H1 (cell line): ENCODE measurements around the gene DCAF6. TPM values are rescaled to one million over a fixed set of nuclear protein-coding genes. Genes with fewer than 3 reads are reported as not detected.

Source experiments
- CTCF ChIA-PET: fragments of 300-600 bp; sonication (Branson Sonifier 250); formaldehyde crosslinking; loops from one replicate; lab custom pipeline; 2021; ENCODE audit not compliant: partially characterized antibody; lab: Charles Lee
- POLR2A ChIA-PET: fragments of 300-600 bp; sonication (Branson Sonifier 250); formaldehyde crosslinking; loops from one replicate; lab custom pipeline; 2021; ENCODE audit warnings: inconsistent platforms; ENCODE audit not compliant: partially characterized antibody; lab: Charles Lee
- DNase-seq, 2 experiments: peaks; one replicate each; pipeline versions ENCODE4 v3.0.0 to v3.0.0-alpha.2; 2010 to 2022; ENCODE audit warnings: low spot score in 2 of 2, low read depth in 1 of 2, mixed read lengths in 1 of 2
- FAIRE-seq: peaks from 2 replicates; lab custom pipeline; 2011; peaks lifted over from hg19 to GRCh38; lab: Jason Lieb, UNC
- H2AFZ ChIP-seq: 2 replicates; pipeline ENCODE4 v1.8.1; 2012; ENCODE audit warnings: low read length, inconsistent platforms
- H2AK5ac ChIP-seq: 2 replicates; pipeline ENCODE4 v1.6.1; 2013; ENCODE audit warnings: low read depth, low read length
- H2BK120ac ChIP-seq: replicated peaks from 2 replicates; pipeline ENCODE3; 2013; ENCODE audit warnings: low read depth, low read length, inconsistent platforms
- H2BK12ac ChIP-seq: 2 replicates; pipeline ENCODE4 v1.6.1; 2013; ENCODE audit warnings: low read depth, low read length
- H2BK15ac ChIP-seq: 2 replicates; pipeline ENCODE4 v1.6.1; 2013; ENCODE audit warnings: low read length
- H2BK20ac ChIP-seq: 2 replicates; pipeline ENCODE4 v1.6.1; 2013; ENCODE audit warnings: low read length
- H2BK5ac ChIP-seq: 2 replicates; pipeline ENCODE4 v1.6.1; 2013; ENCODE audit warnings: low read depth, low read length
- H3K14ac ChIP-seq: 2 replicates; pipeline ENCODE4 v1.6.1; 2013; ENCODE audit warnings: inconsistent platforms; ENCODE audit not compliant: insufficient read length
- H3K18ac ChIP-seq: 2 replicates; pipeline ENCODE4 v1.6.1; 2013; ENCODE audit warnings: low read length; ENCODE audit errors: extremely low read depth
- H3K23ac ChIP-seq: 2 replicates; pipeline ENCODE4 v1.6.1; 2013; ENCODE audit warnings: inconsistent platforms; ENCODE audit not compliant: insufficient read length
- H3K23me2 ChIP-seq: 2 replicates; pipeline ENCODE4 v1.6.1; 2013; ENCODE audit warnings: low read depth, low read length
- H3K27ac ChIP-seq: 2 replicates; pipeline ENCODE4 v1.6.1; 2011; ENCODE audit warnings: low read depth, low read length, inconsistent platforms
- H3K27me3 ChIP-seq, 4 experiments: replicated peaks in 1 of 4; 1 replicate in 1 of 4; 2 replicates in 3 of 4; pipeline versions ENCODE4 v1.6.1 to v1.8.1; 2011 to 2013; ENCODE audit warnings: low read length in 3 of 4, mild to moderate bottlenecking in 3 of 4, inconsistent platforms in 2 of 4, mixed read lengths in 2 of 4, moderate library complexity in 1 of 4; ENCODE audit not compliant: control insufficient read depth in 3 of 4, insufficient read depth in 3 of 4; ENCODE audit errors: extremely low read depth in 1 of 4
- H3K36me3 ChIP-seq, 4 experiments: 2 replicates each; pipeline versions ENCODE4 v1.6.1 to v1.8.1; 2011 to 2013; ENCODE audit warnings: mild to moderate bottlenecking in 4 of 4, low read length in 3 of 4, moderate library complexity in 2 of 4, control low read depth in 1 of 4, inconsistent platforms in 1 of 4; ENCODE audit not compliant: insufficient read depth in 4 of 4, control insufficient read depth in 2 of 4
- H3K4ac ChIP-seq: replicated peaks from 2 replicates; pipeline ENCODE3; 2013; ENCODE audit warnings: low read length, low read depth, mixed read lengths, inconsistent platforms; ENCODE audit not compliant: insufficient read length
- H3K4me1 ChIP-seq, 4 experiments: replicated peaks in 1 of 4; 1 replicate in 1 of 4; 2 replicates in 3 of 4; pipeline versions ENCODE4 v1.6.1 to v1.8.1; 2011 to 2013; ENCODE audit warnings: low read length in 3 of 4, inconsistent platforms in 2 of 4, mixed read lengths in 1 of 4; ENCODE audit not compliant: insufficient read depth in 4 of 4, control insufficient read depth in 3 of 4
- H3K4me2 ChIP-seq, 2 experiments: 2 replicates each; pipeline versions ENCODE4 v1.6.1 to v1.8.1; 2011 to 2013; ENCODE audit warnings: low read depth in 2 of 2, low read length in 2 of 2, control low read depth in 1 of 2, inconsistent platforms in 1 of 2, mild to moderate bottlenecking in 1 of 2; ENCODE audit not compliant: insufficient read depth in 1 of 2
- H3K4me3 ChIP-seq, 4 experiments: fragments of 200-600, 300-600 bp in 1 of 4; sonication (generic), shearing (Covaris generic), sonication (Bioruptor Twin) in 1 of 4; 2 replicates each; pipeline versions ENCODE4 v1.5.1 to v1.8.1; 2011 to 2016; ENCODE audit warnings: low read length in 4 of 4, low read depth in 3 of 4, control low read depth in 2 of 4, inconsistent platforms in 2 of 4, mild to moderate bottlenecking in 2 of 4, mixed read lengths in 1 of 4, moderate library complexity in 1 of 4; ENCODE audit not compliant: insufficient read depth in 2 of 4; ENCODE audit errors: extremely low read depth in 1 of 4
- H3K56ac ChIP-seq: replicated peaks from 2 replicates; pipeline ENCODE3; 2013; ENCODE audit warnings: low read depth, mild to moderate bottlenecking, mixed read lengths, low read length, inconsistent platforms; ENCODE audit not compliant: insufficient read length
- H3K79me1 ChIP-seq: 2 replicates; pipeline ENCODE4 v1.6.1; 2013; ENCODE audit warnings: low read depth, low read length, control low read depth
- H3K79me2 ChIP-seq, 2 experiments: 2 replicates each; pipeline versions ENCODE4 v1.6.1 to v1.8.1; 2012 to 2013; ENCODE audit warnings: low read length in 2 of 2, mild to moderate bottlenecking in 2 of 2, inconsistent platforms in 1 of 2; ENCODE audit not compliant: insufficient read depth in 2 of 2, control insufficient read depth in 1 of 2
- H3K9ac ChIP-seq, 4 experiments: replicated peaks in 1 of 4; 1 replicate in 1 of 4; 2 replicates in 3 of 4; pipeline versions ENCODE4 v1.6.1 to v1.8.1; 2011 to 2013; ENCODE audit warnings: low read depth in 3 of 4, low read length in 3 of 4, control low read depth in 2 of 4, mild to moderate bottlenecking in 2 of 4, moderate library complexity in 2 of 4, inconsistent platforms in 1 of 4; ENCODE audit errors: extremely low read depth in 1 of 4
- H3K9me3 ChIP-seq, 2 experiments: 2 replicates each; pipeline versions ENCODE4 v1.6.1 to v1.8.1; 2012 to 2013; ENCODE audit warnings: mild to moderate bottlenecking in 2 of 2, moderate library complexity in 2 of 2, control low read depth in 1 of 2, inconsistent platforms in 1 of 2, low read depth in 1 of 2, low read length in 1 of 2, mixed read lengths in 1 of 2; ENCODE audit not compliant: insufficient read depth in 2 of 2
- H4K20me1 ChIP-seq, 2 experiments: replicated peaks in 1 of 2; 2 replicates each; pipeline versions ENCODE3 to v1.8.1; 2011 to 2013; ENCODE audit warnings: inconsistent platforms in 2 of 2, low read length in 2 of 2, mild to moderate bottlenecking in 1 of 2; ENCODE audit not compliant: insufficient read depth in 2 of 2, control insufficient read depth in 1 of 2
- H4K5ac ChIP-seq: 2 replicates; pipeline ENCODE4 v1.6.1; 2013; ENCODE audit warnings: low read length, low read depth, mixed read lengths, inconsistent platforms; ENCODE audit not compliant: insufficient read length
- H4K8ac ChIP-seq: 2 replicates; pipeline ENCODE4 v1.8.0; 2013; ENCODE audit warnings: mild to moderate bottlenecking, moderate library complexity, low read length, inconsistent platforms; ENCODE audit not compliant: insufficient read depth; ENCODE audit errors: extremely low read depth
- H4K91ac ChIP-seq: replicated peaks from 2 replicates; pipeline ENCODE3; 2013; ENCODE audit warnings: low read length, mixed read lengths, inconsistent platforms; ENCODE audit not compliant: insufficient read length
- CHD2 ChIP-seq: IDR thresholded peaks from 2 replicates; pipeline ENCODE4 v1.6.1; 2012; ENCODE audit warnings: low read length, improper control_type of control experiment
- HDAC2 ChIP-seq, 2 experiments: fragments of 300-600 bp in 1 of 2; sonication (generic) in 1 of 2; IDR thresholded peaks; 2 replicates each; pipeline ENCODE4 v1.6.1; 2011 to 2012; ENCODE audit warnings: low read depth in 2 of 2, low read length in 2 of 2, mild to moderate bottlenecking in 2 of 2, moderate library complexity in 2 of 2, borderline replicate concordance in 1 of 2, inconsistent platforms in 1 of 2
- KDM1A ChIP-seq: fragments of 200-600, 300-600 bp; sonication (generic); IDR thresholded peaks from 2 replicates; pipeline ENCODE4 v1.7.1; 2016; ENCODE audit warnings: mild to moderate bottlenecking, low read length, borderline replicate concordance
- KDM5A ChIP-seq: fragments of 200-600 bp; IDR thresholded peaks from 2 replicates; pipeline ENCODE4 v1.7.1; 2012; ENCODE audit warnings: mild to moderate bottlenecking, low read length, inconsistent platforms, mixed read lengths
- NANOG ChIP-seq: IDR thresholded peaks from 2 replicates; pipeline ENCODE4 v1.6.1; 2011; ENCODE audit warnings: low read length, low read depth, mild to moderate bottlenecking, inconsistent platforms; ENCODE audit not compliant: insufficient read depth, poor library complexity, severe bottlenecking
- POLR2AphosphoS5 ChIP-seq: IDR thresholded peaks from 2 replicates; pipeline ENCODE4 v1.6.1; 2011; ENCODE audit warnings: low read depth, low read length
- SP1 ChIP-seq: IDR thresholded peaks from 2 replicates; pipeline ENCODE4 v1.6.1; 2011; ENCODE audit warnings: low read depth, low read length
- TBP ChIP-seq: IDR thresholded peaks from 2 replicates; pipeline ENCODE4 v1.6.1; 2011; ENCODE audit warnings: low read depth, low read length, improper control_type of control experiment
- TEAD4 ChIP-seq: IDR thresholded peaks from 2 replicates; pipeline ENCODE4 v1.6.1; 2012; ENCODE audit warnings: low read depth, low read length, inconsistent platforms, mixed read lengths
- WGBS, 2 experiments: shearing (Covaris generic) in 1 of 2; methylation state at CpG; one replicate each; pipeline versions ENCODE4 v1.1.6 to v1.1.7; 2013 to 2015; ENCODE audit warnings: low lambda C conversion rate in 2 of 2, mixed read lengths in 2 of 2, inconsistent platforms in 1 of 2, low coverage in 1 of 2, missing lambda C conversion rate in 1 of 2; ENCODE audit not compliant: insufficient replicate concordance in 2 of 2, insufficient coverage in 1 of 2, insufficient read length in 1 of 2; ENCODE audit errors: extremely low coverage in 1 of 2, missing lambda C conversion rate in 1 of 2; 5-methylcytosine and 5-hydroxymethylcytosine counted together
- polyA plus RNA-seq, 7 experiments: library from polyadenylated mRNA; depleted of rRNA in 3 of 7; stranded (reverse) in 5 of 7; unstranded in 2 of 7; fragments of >200 nt in 5 of 7; fragments of 200-250 nt in 2 of 7; gene quantifications; 1 replicate in 5 of 7; 2 replicates in 1 of 7; 4 replicates in 1 of 7; pipeline versions ENCODE4 v1.2.1 to v1.2.3, GENCODE V29; 2011 to 2013; ENCODE audit warnings: missing spikeins in 2 of 7, mixed read lengths in 2 of 7
- total RNA-seq: library from RNA; stranded (reverse); fragmentation: NEBNext Ultra II Directional; extraction: Animal tissue kit (Norgen Biotek cat#: 25700); gene quantifications from 2 replicates; pipeline ENCODE4 v1.2.1, GENCODE V29; 2021
- TF ChIP-seq, protein P1 (sequence below), 3 experiments: IDR thresholded peaks; 1 replicate in 2 of 3; 2 replicates in 1 of 3; pipeline versions ENCODE4 v1.5.1 to v1.6.1; 2011; ENCODE audit warnings: low read length in 3 of 3, mild to moderate bottlenecking in 3 of 3, inconsistent platforms in 2 of 3, low read depth in 1 of 3, moderate library complexity in 1 of 3; ENCODE audit not compliant: insufficient read depth in 1 of 3; ENCODE audit errors: control extremely low read depth in 1 of 3

DCAF6 gene
- total and polyA plus RNA-seq, 2 of the 8 experiments (the other 6 are each of a cell fraction or from before 2014, with no cell fraction given) = 12.3 to 17.4 TPM

DNA sequence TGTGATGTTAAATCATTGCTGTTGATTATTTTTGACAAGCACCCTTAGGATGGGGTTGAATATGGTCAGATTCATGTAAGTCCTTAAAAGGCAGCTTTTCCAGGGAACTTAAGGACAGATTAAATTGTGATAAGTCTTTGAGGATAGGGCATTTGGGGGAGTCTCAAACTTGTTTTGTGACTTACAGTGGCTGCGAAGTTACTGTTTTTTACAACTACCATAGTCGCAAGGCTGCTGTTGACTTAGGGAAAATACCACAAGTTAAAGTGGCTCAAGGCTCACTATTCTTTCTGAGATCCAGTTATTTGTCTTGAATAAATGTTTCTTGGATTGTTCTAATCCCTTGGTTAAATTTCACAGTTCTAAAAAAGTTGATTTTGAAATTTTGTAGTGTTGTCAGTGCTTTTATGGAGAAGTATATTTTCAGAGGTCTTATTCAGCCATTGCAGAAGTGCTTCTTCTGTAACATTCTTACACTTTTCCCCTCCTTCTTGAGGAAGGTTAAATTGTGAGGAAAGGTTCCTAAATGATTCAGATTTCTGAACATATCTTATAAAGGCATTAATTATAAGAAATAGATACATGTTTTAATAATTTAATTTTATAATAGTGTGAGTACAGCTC is 47.4 kb downstream of the DCAF6 start:
- POLR2A ChIA-PET = interaction anchor here (1.3 kb wide), 1 partner anchor 48 kb away, joined by 4 read pairs; the partner anchor contains the start of genes DCAF6 and MPC2
- Histone ChIP-seq H2BK12ac (no peak overlapping the region), H3K36me3 (peaks cover 0 to 2% (median 0%) of the 10 kb centered on the region in 4 experiments; a peak in 2 of 8 replicates), H3K79me1 (no peaks in the 10 kb centered on the region; the same call in 1 of the 2 replicates), H2BK120ac (no peak overlapping the region), H4K91ac (no peak overlapping the region), H3K56ac (no peak overlapping the region), H2BK5ac (no peak overlapping the region), H3K23ac (no peak overlapping the region), H4K5ac (no peak overlapping the region), H2AK5ac (no peak overlapping the region), H4K8ac (no peak overlapping the region), H2BK20ac (no peak overlapping the region), H3K27me3 (no peaks in the 10 kb centered on the region), H3K79me2 (peaks cover 0 to 12% of the 10 kb centered on the region in 2 experiments; a peak in 1 of 4 replicates), H3K9me3 (no peaks in the 10 kb centered on the region), H3K27ac (no peak overlapping the region), H3K23me2 (no peaks in the 10 kb centered on the region; the same call in 1 of the 2 replicates), H4K20me1 (no peaks in the 10 kb centered on the region), H3K4me2 (no peak overlapping the region), H3K14ac (no peak overlapping the region), H2BK15ac (no peak overlapping the region), H3K4me3 (no peak overlapping the region), H3K4me1 (no peaks in the 10 kb centered on the region), H3K4ac (no peak overlapping the region), H3K9ac (no peak overlapping the region), H2AFZ (no peak overlapping the region), H3K18ac (no peak overlapping the region)
- CTCF ChIA-PET = interaction anchor here (1.0 kb wide), 1 partner anchor 99 kb away, joined by 3 read pairs; no protein-coding TSS in a partner anchor
- FAIRE-seq = no peak
- 80% methylated on average over 2 of the region's 2 CpGs; no CpG with 5 or more reads in 1 of the 2 experiments for WGBS, 2 experiments
- no peak for DNase-seq
- TF ChIP-seq NANOG = no peak
- TF ChIP-seq, protein P1, sequence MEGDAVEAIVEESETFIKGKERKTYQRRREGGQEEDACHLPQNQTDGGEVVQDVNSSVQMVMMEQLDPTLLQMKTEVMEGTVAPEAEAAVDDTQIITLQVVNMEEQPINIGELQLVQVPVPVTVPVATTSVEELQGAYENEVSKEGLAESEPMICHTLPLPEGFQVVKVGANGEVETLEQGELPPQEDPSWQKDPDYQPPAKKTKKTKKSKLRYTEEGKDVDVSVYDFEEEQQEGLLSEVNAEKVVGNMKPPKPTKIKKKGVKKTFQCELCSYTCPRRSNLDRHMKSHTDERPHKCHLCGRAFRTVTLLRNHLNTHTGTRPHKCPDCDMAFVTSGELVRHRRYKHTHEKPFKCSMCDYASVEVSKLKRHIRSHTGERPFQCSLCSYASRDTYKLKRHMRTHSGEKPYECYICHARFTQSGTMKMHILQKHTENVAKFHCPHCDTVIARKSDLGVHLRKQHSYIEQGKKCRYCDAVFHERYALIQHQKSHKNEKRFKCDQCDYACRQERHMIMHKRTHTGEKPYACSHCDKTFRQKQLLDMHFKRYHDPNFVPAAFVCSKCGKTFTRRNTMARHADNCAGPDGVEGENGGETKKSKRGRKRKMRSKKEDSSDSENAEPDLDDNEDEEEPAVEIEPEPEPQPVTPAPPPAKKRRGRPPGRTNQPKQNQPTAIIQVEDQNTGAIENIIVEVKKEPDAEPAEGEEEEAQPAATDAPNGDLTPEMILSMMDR (IDR thresholded peaks at IDR 0.05; ENCODE audit: control extremely low read depth in 1 of 3, insufficient read depth in 1 of 3, low read depth in 1 of 3, low read length in 3 of 3) = no peak
- no peak for TF ChIP-seq KDM1A
- no peak for TF ChIP-seq POLR2AphosphoS5
- TF ChIP-seq CHD2 = no peak
- no peak for TF ChIP-seq HDAC2 (IDR thresholded peaks at IDR 0.05; ENCODE audit: borderline replicate concordance in 1 of 2, low read depth in 2 of 2, low read length in 2 of 2)
- no peak for TF ChIP-seq SP1
- no peak for TF ChIP-seq KDM5A
- TF ChIP-seq TEAD4 = no peak
- no peak for TF ChIP-seq TBP
